NOMO-1 (cell line): ENCODE results near the gene EVL.
"Not testable (repeated sequence)": the region's sequence is repeated elsewhere in the genome, so short reads cannot be mapped to it uniquely, and the experiment has no call there.

Experiments used
- DNase-seq, 2 experiments: peaks; one replicate each; lab custom pipeline; 2025; ENCODE audit not compliant: unreplicated experiment in 2 of 2; lab: John Stamatoyannopoulos, UW

Gene EVL, protein sequence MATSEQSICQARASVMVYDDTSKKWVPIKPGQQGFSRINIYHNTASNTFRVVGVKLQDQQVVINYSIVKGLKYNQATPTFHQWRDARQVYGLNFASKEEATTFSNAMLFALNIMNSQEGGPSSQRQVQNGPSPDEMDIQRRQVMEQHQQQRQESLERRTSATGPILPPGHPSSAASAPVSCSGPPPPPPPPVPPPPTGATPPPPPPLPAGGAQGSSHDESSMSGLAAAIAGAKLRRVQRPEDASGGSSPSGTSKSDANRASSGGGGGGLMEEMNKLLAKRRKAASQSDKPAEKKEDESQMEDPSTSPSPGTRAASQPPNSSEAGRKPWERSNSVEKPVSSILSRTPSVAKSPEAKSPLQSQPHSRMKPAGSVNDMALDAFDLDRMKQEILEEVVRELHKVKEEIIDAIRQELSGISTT

DNA sequence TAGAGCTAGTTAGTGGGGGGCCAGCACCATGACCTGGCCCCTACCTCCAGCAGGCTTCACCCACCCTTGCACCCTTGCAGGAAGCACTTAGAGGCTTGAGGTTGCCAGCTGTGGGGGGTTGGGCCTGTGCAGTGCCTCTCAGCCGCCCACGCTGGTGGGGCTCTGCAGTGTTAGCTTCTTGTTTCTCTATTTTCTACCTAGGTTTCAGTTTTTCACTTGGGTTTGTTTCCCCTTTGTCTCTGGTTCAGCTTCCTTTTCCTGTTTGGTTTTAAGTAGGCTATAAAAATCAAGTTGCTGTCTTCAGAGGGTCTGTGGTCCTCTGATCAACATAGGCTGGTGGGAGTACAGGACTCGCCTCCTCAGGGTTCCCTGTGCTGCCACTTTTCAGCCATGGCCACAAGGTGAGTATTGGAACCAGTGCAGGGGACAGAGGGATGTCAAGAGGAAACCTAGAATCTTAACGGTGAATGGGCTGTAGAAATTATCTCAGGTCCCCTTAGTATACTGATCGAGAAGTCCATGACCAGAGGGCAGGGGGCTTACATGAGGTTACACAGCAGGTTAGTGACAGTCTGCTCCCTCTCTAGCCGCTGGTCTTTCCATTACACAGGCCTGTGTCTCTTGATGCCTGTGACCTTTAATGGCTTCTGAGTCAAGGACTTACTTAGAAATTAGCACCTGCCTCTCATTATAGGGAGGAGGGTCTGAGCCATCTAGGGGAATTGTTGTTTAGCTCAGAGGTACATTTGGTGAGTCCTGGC is at the start of gene EVL:
Gene EVL (plus strand): TSS at position 312 of the 761 bp plus-strand sequence. CDS start 79 bp downstream, at position 391.
- peak; percentile 75 to 79 for DNase-seq

DNA sequence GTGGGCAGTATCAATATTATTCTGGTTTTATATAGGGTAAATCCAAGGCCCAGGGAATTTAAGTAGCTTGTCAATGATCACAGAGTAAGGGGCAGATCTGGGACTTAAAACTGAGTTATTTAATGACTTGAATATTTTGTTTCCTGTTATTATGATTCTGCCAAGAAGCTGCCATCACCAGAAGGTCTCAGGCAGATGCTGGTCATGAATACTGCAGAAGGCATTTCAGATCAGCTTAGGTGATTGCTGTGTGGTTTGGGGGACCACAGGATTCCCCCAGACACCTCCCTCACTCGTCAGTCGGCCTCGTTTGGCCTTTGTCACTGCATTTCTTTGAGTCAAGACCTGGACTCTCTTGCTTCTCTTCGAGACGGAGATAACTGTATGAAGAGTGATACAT is 47.7 kb upstream of the EVL start:
- DNase-seq, result no peak

DNA sequence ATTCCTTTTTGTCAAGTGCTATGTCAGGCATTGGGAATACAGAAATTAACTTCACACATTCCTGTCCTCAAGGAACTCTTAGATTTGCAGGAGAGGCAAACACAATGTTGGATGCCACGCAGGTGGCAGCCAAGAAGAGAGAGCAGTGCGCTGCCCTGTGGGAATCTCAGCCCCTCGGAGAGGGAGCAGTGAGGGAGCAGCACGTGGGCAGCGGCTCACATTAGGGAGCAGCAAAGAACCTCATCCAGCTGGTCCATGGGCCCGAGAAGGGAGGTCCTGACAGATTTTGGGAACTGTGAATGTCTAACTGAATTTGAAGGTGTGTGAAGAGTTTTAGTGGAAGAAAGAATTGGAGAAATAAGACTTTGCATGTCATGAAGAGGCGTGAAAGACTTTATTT is 47.2 kb upstream of the EVL start:
- no peak for DNase-seq

DNA sequence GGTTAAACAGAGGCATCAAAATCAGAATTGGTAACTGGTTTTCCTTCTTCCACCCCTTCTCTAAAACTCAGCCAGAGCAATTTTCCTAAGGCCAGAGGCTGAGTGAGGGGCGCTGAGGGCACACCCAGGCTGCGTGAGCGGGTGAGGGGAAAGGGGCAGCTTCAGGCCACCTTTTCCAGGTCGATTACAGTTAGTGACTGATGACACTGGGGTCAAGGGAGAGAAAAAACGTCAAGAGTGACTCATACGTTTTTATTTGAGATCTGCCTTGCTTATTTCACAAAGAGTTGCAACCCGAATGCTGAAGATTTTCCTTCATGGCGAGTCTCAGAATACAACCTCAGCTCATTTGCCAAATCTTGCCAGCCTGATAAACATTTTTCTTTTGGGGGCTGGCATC is 46.7 kb upstream of the EVL start:
- no peak for DNase-seq

DNA sequence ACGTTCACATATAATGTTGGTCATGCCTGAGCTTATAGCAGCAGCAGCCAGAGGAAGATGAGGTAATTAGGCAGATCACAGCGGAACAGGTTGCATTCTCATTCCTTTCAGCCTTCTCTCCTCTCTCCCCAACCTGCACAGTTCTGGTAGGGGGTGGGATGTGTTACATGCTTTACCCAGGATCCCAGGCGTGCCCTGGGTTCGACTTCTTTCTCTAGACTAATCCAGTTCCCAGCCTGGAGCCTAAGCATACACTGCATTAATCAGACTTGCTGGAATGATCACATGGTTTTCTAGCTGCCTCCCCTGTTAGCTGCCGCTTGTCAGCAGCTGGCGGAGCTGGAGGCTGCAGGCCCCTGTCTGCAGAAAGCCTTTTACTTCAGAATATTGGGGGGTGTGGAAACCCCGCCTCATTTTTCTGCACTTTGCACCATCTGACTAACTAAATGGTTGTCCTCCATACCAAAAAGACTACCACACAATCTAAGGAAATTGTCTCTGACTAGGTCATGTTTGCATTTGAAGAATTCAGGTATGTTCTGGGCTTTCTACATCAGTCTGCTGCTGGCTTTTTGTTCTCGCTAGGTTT is 46.0 kb upstream of the EVL start:
- no peak for DNase-seq

DNA sequence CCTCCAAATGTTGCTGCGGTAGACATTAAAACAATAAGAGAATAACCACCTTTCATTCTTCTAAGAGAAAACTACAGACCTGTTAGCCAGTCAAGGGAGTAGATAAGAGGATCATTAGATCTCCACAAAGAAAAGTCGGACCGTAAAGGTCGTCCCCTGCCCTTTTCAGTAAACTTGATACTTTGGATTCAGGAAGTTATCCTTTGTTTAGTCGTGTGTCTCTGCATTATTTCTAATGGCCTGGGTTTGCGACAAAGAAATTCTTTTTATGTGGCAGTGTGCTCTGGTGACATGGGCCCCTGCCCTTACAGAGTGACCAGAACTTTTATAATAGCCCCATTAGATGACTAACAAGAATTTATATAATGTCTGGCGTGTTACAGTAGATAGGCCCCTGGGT is 44.6 kb upstream of the EVL start:
- DNase-seq, result no peak

DNA sequence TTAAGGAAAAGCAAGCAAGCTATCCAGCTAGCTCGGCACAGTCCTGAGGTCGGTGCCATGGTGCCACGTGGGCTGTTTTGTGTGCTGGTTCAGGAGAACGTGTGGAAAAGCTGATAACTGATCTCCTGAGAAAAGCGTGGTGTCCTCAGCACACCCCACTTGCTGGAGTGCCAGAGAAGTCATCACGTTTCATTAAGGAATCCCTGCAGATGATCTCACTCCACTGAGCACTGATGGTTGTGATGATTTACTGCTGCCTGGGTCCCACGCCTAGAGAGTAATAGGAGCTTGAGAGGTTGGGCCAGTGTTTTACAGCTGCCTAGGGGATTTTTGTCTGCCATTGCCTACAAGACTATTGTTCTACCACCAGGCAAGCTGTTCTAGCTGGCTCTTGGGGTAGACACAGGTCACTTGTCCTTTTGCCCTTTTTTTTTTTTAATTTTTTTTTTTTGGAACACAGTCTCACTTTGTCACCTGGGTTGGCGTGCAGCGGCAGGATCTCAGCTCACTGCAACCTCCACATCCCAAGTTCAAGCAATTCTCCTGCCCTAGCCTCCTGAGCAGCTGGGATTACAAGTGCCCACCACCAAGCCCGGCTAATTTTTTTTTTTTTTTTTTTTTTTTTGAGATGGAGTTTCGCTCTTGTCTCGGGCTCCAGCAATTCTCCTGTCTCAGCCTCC is 42.3 kb upstream of the EVL start:
- no peak for DNase-seq

DNA sequence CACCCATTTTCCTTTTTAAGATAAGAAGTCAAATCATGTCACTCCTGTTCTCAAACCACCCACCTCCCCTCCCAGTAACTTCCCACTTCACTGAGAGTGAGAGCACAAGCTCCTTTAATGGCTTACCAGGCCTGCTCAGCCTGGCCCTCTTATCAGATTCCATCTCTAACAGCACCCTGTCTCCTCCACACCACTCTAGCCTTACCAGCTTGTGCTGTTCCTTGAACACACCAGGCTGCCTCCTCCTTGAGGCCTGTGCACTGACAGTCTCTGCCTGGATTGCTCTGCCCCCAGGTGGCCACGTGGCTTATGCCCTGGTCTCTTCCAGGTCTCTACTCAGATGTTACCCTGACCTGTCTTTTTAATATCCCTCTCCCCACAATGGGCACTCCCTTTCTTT is 40.1 kb upstream of the EVL start:
- DNase-seq, result peak in 1 of 2 experiments; percentile 8

DNA sequence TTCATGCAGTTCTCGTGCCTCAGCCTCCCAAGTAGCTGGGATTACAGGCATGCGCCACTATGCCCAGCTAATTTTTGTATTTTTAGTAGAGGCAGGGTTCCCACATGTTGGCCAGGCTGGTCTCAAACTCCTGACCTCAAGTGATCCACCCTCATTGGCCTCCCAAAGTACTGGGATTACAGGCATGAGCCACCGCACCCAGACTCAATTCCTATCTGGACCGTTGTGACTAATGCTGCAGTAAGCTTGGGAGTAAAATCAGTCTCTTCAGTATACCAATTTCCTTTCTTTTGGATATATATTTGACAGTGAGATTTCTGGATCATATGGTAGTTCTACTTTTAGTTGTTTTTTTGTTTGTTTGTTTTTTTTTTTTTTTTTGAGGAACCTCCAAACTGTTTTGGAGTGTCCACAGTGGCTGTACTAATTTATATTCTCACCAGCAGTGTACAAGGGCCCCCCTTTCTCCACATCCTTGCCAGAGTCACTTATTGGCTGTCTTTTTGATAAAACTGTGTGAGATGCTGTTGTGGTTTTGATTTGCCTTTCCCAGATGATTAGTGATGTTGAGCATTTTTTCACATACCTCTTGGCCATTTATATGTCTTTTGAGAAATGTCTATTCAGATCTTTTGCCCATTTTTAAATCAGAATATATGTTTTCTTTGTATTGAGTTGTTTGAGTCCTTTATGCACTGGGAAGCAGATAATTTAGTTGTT is 37.3 kb upstream of the EVL start:
- DNase-seq, result no peak

DNA sequence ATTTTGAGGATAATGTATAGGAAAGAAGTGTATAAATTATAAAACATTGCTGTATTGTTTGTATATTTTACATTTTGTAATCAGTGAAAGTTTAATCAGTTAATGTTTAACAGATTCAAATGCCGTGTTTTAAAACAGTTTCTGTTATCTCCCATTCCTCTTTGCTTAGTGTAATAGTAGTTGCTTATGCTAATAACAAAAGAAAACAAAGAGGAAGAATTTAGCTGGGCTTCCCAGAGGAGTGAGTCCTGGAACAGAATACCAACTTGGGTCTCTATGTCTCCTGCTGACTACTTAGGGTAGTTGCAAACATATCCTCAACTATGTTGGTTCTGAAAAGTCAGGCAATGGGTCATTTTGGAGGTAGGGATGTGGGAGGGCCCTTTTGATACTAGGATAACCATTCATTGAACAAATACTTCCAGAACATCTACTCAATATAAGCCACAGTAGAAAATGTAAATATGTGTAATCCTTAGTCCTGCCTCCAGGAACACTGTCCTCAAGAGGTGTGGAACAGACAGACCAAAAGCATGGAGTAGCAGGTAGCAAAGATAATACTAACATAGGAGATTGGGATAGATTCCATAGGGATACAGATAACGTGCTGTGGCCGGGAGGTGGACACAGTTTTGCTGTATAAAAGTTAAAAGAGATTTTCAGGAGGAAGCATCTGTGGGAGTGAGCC is 36.1 kb upstream of the EVL start:
- no peak for DNase-seq

DNA sequence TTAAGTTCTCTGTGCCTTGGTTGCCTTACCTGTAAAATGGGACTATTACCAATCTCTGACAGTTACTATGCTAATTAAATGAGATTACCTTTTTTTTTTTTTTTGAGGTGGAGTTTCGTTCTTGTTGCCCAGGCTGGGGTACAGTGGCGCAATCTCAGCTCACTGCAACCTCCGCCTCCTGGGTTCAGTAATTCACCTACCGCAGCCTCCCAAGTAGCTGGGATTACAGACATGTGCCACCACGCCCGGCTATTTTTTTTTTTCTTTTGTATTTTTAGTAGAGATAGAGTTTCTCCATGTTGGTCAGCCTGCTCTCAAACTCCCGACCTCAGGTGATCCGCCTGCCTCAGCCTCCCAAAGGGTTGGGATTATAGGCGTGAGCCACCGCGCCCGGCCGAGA is 35.2 kb upstream of the EVL start:
- DNase-seq, result not testable (repeated sequence)

DNA sequence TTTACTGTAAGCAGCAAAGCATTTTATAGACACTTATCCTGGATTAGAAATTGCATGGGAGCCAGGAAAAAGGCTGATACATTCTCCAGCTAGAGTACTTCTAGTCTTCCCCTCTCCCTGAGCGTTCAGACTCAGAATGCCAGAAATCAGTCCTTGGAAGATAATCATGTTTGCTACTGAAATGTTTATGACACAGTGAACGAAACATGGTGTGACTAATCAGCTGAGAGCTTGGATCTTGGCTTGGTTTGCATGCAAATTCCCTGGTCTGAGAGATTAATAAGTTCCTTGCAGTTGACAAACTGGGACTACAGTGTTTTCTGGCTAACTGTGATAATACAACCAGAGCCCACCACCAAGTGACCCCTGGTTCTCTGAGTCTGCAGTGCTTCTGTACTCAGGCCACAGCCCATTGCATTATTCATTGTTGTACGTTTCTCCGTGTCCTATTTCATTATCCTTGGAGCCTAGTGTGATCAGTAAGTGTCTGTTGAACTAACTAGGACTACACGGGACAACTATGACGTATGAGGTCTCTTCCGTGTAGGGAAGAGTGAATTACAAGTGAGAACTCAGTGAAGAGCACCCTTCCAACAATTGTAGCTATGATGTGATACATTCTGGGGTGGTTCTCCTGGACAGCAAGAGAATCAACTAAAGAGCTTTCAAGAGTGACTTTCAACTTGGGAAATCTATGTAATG is 34.6 kb upstream of the EVL start:
- DNase-seq, result no peak

DNA sequence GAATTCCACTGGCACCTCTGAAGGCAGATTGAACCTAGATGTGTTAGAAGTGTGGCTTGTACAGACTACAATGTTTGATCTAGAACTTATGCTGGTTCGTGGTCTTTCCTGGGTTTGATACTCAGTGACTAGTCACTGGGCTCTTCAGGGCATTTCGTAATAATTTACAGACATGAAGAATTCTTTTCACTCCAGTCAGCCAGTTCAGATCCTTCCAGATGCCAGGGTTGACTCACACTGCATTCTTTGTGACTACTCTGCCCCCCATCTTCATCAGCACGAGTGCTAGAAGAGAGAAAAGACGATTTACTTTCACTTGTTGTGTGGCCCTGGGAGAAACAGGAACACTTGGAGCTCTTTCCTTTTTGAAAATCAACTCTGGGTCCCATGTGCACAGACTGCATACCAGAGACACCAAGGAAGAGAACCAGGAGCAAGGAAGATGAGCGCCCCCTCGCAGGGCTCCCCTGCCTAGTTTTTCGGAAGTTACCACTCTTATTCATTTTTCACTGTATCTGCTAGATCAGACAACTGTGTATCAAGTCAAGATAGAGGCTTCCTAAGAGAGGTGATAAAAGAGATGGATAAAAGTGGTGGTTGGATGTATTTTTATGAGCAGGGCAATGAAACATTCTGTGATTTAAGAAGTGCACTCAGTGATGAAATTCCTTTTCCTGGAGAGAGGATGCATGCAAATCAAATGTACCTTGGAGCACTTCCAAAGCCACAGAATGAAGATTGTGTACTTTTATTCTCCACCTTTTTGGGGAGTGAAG is 33.5 kb upstream of the EVL start:
- peak in 1 of 2 experiments; percentile 45 for DNase-seq

DNA sequence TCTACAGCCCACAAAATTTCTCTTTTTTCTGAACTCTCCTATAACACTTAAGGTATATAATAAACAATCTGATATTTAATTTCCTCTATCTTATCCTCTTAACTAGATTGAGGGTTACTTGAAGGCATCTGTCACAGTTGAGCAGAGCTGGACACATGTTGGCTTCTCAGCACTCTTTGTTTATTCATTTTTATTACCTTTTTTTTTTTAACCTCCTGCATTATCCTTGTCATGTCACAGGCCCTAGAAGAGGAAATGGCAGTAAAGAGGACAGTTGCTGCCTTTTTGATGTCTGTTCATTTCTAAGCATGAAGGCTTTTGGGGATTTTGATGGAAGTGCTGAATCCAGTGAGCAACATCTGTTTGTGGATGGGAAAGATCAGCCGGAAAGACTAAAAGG is 32.5 kb upstream of the EVL start:
- no peak for DNase-seq

DNA sequence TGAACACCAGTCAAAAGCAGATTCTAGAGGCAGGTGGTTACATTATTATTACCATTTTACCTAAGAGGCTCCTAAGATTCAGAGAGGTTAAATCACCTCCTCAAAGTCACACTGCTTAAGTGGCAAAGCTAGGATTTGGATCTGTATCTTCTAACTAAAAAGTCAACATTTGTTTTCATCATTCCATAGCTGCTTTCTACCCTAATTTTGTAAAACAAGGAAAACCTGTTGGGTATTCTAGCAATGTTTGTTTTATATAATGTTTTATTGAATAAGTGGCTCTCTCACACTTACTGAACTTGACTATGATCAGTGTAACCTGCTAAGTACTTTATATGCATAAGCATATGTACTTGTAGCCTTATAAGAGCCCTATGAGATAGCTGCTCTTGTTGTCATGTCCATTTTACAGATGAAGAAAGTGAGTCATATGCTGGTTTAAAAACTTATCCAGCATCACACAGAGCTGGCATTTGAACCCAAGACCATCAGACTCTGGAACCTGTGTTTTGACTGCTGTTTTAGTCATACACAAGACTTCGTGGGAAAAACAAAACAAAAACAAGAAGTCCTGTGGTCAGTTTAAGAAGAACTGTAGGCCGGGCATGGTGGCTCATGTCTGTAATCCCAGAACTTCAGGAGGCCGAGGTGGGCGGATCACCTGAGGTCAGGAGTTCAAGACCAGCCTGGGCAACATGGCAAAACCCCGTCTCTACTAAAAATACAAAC is 31.7 kb upstream of the EVL start:
- no peak for DNase-seq

DNA sequence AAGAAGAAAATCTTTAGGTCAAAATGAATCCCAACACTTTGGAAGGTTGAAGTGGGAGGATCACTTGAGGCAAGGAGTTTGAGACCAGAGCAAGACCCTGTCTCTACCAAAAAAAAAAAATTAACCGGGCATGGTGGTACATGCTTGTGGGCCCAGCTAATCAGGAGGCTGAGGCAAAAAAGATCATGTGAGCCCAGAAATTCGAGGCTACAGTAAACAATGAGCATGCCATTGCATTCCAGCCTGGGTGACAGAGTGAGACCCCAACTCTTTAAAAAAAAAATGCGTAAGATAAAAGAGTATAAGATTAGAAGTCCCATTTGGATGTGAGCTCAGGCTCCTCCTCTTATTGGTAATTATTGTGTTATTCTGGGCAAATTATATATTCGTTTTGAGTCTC is 30.8 kb upstream of the EVL start:
- DNase-seq, result no peak

DNA sequence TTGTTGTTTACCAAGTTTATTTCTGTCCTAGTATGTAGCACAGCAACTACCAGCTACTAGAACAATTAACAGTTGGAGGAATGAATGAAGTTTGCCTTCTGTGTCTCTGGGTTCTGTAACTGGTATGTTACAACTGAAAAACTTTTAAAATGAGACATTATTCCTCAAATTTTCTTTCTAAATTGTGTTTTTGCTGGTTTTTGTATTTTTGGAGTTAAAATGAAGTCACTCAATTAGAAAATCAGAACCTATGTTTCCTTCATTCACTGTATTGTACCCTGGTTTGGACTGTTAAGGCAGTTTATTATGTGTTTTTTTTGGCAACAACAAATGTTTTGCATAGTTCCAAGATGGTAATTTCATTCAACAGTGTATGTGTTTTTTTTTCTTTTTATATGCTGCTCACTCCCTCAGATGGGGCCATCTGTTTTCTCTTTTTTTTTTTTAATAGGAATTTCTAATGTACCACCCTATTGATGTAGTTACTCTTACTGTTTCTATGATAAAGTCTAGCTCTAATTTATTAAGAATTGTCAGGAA is 30.2 kb upstream of the EVL start:
- no peak for DNase-seq

DNA sequence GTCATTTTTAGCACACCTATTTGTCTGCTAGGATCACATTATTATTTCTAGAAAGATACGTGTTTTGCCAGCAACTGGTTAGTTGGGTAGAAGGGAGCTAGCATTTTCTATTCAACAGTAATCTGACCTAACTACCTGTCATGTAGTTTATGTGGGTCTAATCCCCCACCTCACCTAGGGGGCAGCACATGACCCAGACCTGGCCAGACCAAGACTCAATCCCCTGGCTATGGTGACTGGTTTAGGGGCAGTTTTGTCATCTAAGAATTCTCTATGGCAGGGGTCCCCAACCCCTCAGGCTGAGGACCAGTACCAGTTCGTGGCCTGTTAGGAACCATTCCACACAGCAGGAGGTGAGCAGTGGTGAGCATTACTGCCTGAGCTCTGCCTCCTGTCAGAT is 29.5 kb upstream of the EVL start:
- no peak for DNase-seq
